A673 (cell line): ENCODE results near the gene IFNGR2. TPM values are rescaled to one million over a fixed set of nuclear protein-coding genes. Genes with fewer than 3 reads are reported as not detected.

ENCODE experiments used
- BruUV-seq: library from RNA; stranded (reverse); fragments of 400-500 nt; replicated peaks from 2 replicates; lab custom pipeline; 2021; lab: Mats Ljungman, UMichigan
- CTCF ChIA-PET: fragments of 300-600 bp; sonication (Branson Sonifier 250); formaldehyde crosslinking; loops from one replicate; lab custom pipeline; 2022; ENCODE audit warnings: antibody characterized with exemption; lab: Charles Lee
- POLR2A ChIA-PET: fragments of 300-600 bp; sonication (Branson Sonifier 250); formaldehyde crosslinking; loops from one replicate; lab custom pipeline; 2022; ENCODE audit warnings: antibody characterized with exemption; ENCODE audit not compliant: low non-redundant PET; lab: Charles Lee
- DNase-seq: peaks from one replicate; pipeline ENCODE4 v3.0.0-alpha.2; 2015; ENCODE audit warnings: low spot score
- H3K27ac ChIP-seq: fragments of 200-600 bp; sonication (generic); 2 replicates; pipeline ENCODE4 v1.5.1; 2016; ENCODE audit warnings: mixed run types, low read depth, mild to moderate bottlenecking, mixed read lengths, antibody characterized with exemption, low read length; ENCODE audit not compliant: poor library complexity, severe bottlenecking
- H3K27me3 ChIP-seq: fragments of 200-600 bp; sonication (generic); replicated peaks from 2 replicates; pipeline ENCODE4 v1.6.1; 2017; ENCODE audit warnings: mixed run types, low read depth, mild to moderate bottlenecking, mixed read lengths, antibody characterized with exemption, low read length; ENCODE audit not compliant: insufficient read depth, poor library complexity
- H3K36me3 ChIP-seq: fragments of 200-600 bp; sonication (generic); 2 replicates; pipeline ENCODE4 v1.6.1; 2016; ENCODE audit warnings: mixed run types, mild to moderate bottlenecking, mixed read lengths, antibody characterized with exemption, low read length; ENCODE audit not compliant: insufficient read depth, poor library complexity, severe bottlenecking
- H3K4me1 ChIP-seq: fragments of 200-600 bp; sonication (generic); 2 replicates; pipeline ENCODE4 v1.6.1; 2017; ENCODE audit warnings: mixed run types, mild to moderate bottlenecking, mixed read lengths, antibody characterized with exemption, low read length; ENCODE audit not compliant: insufficient read depth, poor library complexity, severe bottlenecking
- H3K4me3 ChIP-seq: fragments of 200-600 bp; sonication (generic); 2 replicates; pipeline ENCODE4 v1.5.1; 2016; ENCODE audit warnings: low read depth, mixed run types, mild to moderate bottlenecking, mixed read lengths, low read length; ENCODE audit not compliant: poor library complexity, severe bottlenecking
- H3K9me3 ChIP-seq: fragments of 200-600 bp; sonication (generic); 2 replicates; pipeline ENCODE4 v1.6.1; 2016; ENCODE audit warnings: mixed run types, low read depth, mild to moderate bottlenecking, mixed read lengths, antibody characterized with exemption, low read length; ENCODE audit not compliant: poor library complexity, severe bottlenecking
- EZH2 ChIP-seq: fragments of 200-600 bp; sonication (generic); IDR thresholded peaks from 2 replicates; pipeline ENCODE4 v1.6.1; 2017; ENCODE audit warnings: borderline replicate concordance, low read depth, mild to moderate bottlenecking, mixed read lengths, antibody characterized with exemption, low read length; ENCODE audit not compliant: poor library complexity, severe bottlenecking
- intact Hi-C: fragments of 100-400 bp; cut with micrococcal nuclease; formaldehyde crosslinking; loops from one replicate; pipeline ENCODE4 v1.10.0; 2022; ENCODE audit not compliant: unreplicated experiment
- total RNA-seq: library from RNA; stranded (reverse); gene quantifications from 2 replicates; pipeline ENCODE4 v1.2.3, GENCODE V29; 2021
- TF ChIP-seq, protein P1 (sequence below): fragments of 300-800, 200-600 bp; sonication (generic); conservative IDR thresholded peaks from 2 replicates; pipeline ENCODE4 v1.5.1; 2017; ENCODE audit warnings: low read depth, mild to moderate bottlenecking, antibody characterized with exemption, low read length, moderate library complexity, mixed read lengths

IFNGR2 gene
- total RNA-seq, 1 experiment from 2014 or later, result 48.9 TPM

DNA sequence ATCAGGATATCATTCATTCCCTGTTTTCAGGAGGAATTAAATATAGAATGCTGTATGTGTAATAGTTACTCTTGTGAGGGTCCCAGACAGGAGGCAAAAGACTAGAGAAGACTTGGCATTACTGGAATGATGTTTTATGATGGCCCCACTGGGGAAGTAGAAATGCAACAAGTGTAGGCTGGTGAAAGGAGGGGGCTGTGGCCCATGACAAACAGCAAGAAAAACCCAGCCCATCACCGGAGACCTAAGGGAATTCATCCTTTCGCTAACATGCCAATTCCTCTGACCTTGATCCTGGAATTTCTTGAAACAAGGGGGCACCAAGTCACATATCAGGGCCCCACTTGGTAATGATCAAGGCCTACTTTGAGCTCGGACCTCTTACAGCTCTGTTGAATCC, 5.5 kb upstream of the IFNGR2 start:
- Histone ChIP-seq H3K27me3 (no peaks in the 10 kb centered on the region), H3K27ac (no peak overlapping the region), H3K36me3 (no peaks in the 10 kb centered on the region), H3K4me1 (peaks cover 8% of the 10 kb centered on the region), H3K4me3 (no peak overlapping the region), H3K9me3 (no peaks in the 10 kb centered on the region)
- TF ChIP-seq, protein P1, sequence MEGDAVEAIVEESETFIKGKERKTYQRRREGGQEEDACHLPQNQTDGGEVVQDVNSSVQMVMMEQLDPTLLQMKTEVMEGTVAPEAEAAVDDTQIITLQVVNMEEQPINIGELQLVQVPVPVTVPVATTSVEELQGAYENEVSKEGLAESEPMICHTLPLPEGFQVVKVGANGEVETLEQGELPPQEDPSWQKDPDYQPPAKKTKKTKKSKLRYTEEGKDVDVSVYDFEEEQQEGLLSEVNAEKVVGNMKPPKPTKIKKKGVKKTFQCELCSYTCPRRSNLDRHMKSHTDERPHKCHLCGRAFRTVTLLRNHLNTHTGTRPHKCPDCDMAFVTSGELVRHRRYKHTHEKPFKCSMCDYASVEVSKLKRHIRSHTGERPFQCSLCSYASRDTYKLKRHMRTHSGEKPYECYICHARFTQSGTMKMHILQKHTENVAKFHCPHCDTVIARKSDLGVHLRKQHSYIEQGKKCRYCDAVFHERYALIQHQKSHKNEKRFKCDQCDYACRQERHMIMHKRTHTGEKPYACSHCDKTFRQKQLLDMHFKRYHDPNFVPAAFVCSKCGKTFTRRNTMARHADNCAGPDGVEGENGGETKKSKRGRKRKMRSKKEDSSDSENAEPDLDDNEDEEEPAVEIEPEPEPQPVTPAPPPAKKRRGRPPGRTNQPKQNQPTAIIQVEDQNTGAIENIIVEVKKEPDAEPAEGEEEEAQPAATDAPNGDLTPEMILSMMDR, result no peak
- no peak for TF ChIP-seq EZH2
- no TSS peak for BruUV-seq
- CTCF ChIA-PET, result no interaction called here
- DNase-seq, result no peak
- intact Hi-C loops, result no loop called here
- POLR2A ChIA-PET, result interaction anchor here (0.6 kb wide), 1 partner anchor 258 kb away, joined by 3 read pairs; no protein-coding TSS in a partner anchor

DNA sequence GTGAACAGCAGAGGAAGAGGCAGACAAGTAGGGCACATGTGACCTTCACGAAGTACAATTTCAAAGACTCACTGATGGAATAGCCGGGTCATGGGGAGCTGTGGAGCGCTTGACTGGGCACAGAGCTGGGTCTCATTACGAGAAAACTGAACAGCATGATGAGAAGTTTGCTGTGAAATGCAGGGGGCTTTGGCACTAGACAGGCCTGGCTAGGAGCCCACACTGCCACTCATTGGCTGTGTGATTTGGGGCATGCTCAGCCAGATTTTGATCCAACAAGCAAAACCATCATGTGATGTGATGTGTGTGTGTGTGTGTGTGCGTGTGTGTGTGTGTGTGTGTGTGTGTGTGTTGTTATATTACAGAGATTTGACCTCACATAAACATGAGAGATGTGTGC, 4.9 kb upstream of the IFNGR2 start:
- H3K27me3 ChIP-seq, result no peaks in the 10 kb centered on the region
- H3K36me3 ChIP-seq, result no peaks in the 10 kb centered on the region
- intact Hi-C loops, result no loop called here
- DNase-seq, result no peak
- TF ChIP-seq, protein P1, result no peak
- TF ChIP-seq EZH2, result no peak
- no TSS peak for BruUV-seq
- no peak overlapping the region for H3K4me3 ChIP-seq
- peaks cover 8% of the 10 kb centered on the region for H3K4me1 ChIP-seq
- H3K27ac ChIP-seq, result no peak overlapping the region
- H3K9me3 ChIP-seq, result no peaks in the 10 kb centered on the region
- POLR2A ChIA-PET, result no interaction called here
- CTCF ChIA-PET, result no interaction called here

DNA sequence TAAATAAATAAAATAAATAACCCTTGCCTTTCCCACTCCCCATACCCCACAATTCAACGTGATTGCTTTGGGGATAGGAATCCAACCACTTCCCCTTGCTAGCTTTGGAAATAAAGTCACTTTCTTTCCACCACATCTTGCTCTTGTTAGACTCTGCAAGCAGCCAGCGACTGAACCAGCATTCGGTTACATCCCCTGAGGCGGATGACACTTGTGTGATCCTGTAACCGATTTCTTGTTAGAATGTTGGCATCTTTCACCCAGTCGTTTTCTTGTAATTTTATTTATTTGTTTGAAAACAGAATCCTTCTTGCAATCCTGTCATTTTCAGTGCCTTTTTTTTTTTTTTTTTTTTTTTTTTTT, 1.6 kb upstream of the IFNGR2 start:
- H3K36me3 ChIP-seq, result no peaks in the 10 kb centered on the region
- ChIA-PET CTCF (no interaction called here), POLR2A (no interaction called here)
- no peak for DNase-seq
- intact Hi-C loops, result no loop called here
- no TSS peak for BruUV-seq
- H3K9me3 ChIP-seq, result no peaks in the 10 kb centered on the region
- no peak overlapping the region for H3K27ac ChIP-seq
- no peak overlapping the region for H3K4me3 ChIP-seq
- H3K27me3 ChIP-seq, result no peaks in the 10 kb centered on the region
- peaks cover 18% of the 10 kb centered on the region for H3K4me1 ChIP-seq
- TF ChIP-seq, protein P1, result no peak
- TF ChIP-seq EZH2, result no peak
